CD14-positive monocyte (primary cell): ENCODE data around the gene NTM. TPM values are rescaled to one million over a fixed set of nuclear protein-coding genes. Genes with fewer than 3 reads are reported as not detected.

Experiments
- DNase-seq, 3 donors: peaks; one replicate each; pipeline ENCODE4 v3.0.0-alpha.2; 2011 to 2022
- H2AFZ ChIP-seq: 2 replicates; pipeline ENCODE4 v1.6.0; 2012; ENCODE audit warnings: mild to moderate bottlenecking, low read depth, low read length, inconsistent platforms; ENCODE audit not compliant: insufficient read depth, poor library complexity, severe bottlenecking
- H3K27ac ChIP-seq, 2 donors: 1 replicate in 1 of 2; 2 replicates in 1 of 2; pipeline ENCODE4 v1.5.1; 2012 to 2013; ENCODE audit warnings: low read length in 2 of 2, control low read depth in 1 of 2, inconsistent platforms in 1 of 2, low read depth in 1 of 2, mild to moderate bottlenecking in 1 of 2
- H3K27me3 ChIP-seq, 2 donors: one replicate each; pipeline versions ENCODE4 v1.6.0 to v1.6.1; 2011 to 2013; ENCODE audit warnings: low read length in 2 of 2; ENCODE audit not compliant: control insufficient read depth in 2 of 2, insufficient read depth in 2 of 2
- H3K36me3 ChIP-seq, 2 donors: replicated peaks in 1 of 2; 1 replicate in 1 of 2; 2 replicates in 1 of 2; pipeline versions ENCODE4 v1.5.1 to v1.6.1; 2012 to 2013; ENCODE audit warnings: low read length in 2 of 2, control low read depth in 1 of 2, inconsistent platforms in 1 of 2, mild to moderate bottlenecking in 1 of 2; ENCODE audit not compliant: insufficient read depth in 2 of 2, control insufficient read depth in 1 of 2
- H3K4me1 ChIP-seq, 2 donors: 1 replicate in 1 of 2; 2 replicates in 1 of 2; pipeline versions ENCODE4 v1.5.1 to v1.6.1; 2012 to 2013; ENCODE audit warnings: low read length in 2 of 2, control low read depth in 1 of 2, inconsistent platforms in 1 of 2, mild to moderate bottlenecking in 1 of 2, moderate library complexity in 1 of 2; ENCODE audit not compliant: insufficient read depth in 2 of 2, control insufficient read depth in 1 of 2
- H3K4me2 ChIP-seq: replicated peaks from 2 replicates; pipeline ENCODE3; 2012; ENCODE audit warnings: low read length, moderate library complexity, mild to moderate bottlenecking; ENCODE audit not compliant: poor library complexity, severe bottlenecking; ENCODE audit errors: extremely low read depth
- H3K4me3 ChIP-seq, 3 experiments: fragments of 200-600 bp in 1 of 3; sonication (generic) in 1 of 3; replicated peaks in 1 of 3; 1 replicate in 2 of 3; 2 replicates in 1 of 3; pipeline ENCODE4 v1.5.1; 2011 to 2013; ENCODE audit warnings: low read length in 3 of 3, mild to moderate bottlenecking in 3 of 3, control low read depth in 2 of 3, low read depth in 2 of 3, inconsistent platforms in 1 of 3, moderate library complexity in 1 of 3
- H3K79me2 ChIP-seq: 2 replicates; pipeline ENCODE4 v1.6.0; 2012; ENCODE audit warnings: mild to moderate bottlenecking, control low read depth, inconsistent platforms, low read length, moderate library complexity; ENCODE audit not compliant: insufficient read depth
- H3K9ac ChIP-seq: 2 replicates; pipeline ENCODE4 v1.6.0; 2017; ENCODE audit warnings: low read length, mild to moderate bottlenecking; ENCODE audit not compliant: insufficient read depth, poor library complexity, severe bottlenecking
- H3K9me3 ChIP-seq, 2 donors: replicated peaks in 1 of 2; 1 replicate in 1 of 2; 2 replicates in 1 of 2; pipeline versions ENCODE4 v1.5.1 to v1.6.1; 2012 to 2013; ENCODE audit warnings: low read length in 2 of 2, control low read depth in 1 of 2; ENCODE audit not compliant: control insufficient read depth in 1 of 2, insufficient read depth in 1 of 2
- H4K20me1 ChIP-seq: 2 replicates; pipeline ENCODE4 v1.6.0; 2012; ENCODE audit warnings: mild to moderate bottlenecking, low read length, control low read depth, moderate library complexity; ENCODE audit not compliant: insufficient read depth
- H3K27ac Mint-ChIP-seq, 7 donors: one replicate each; pipeline ENCODE4 v1.8.0; 2020; ENCODE audit warnings: mild to moderate bottlenecking in 7 of 7, mixed read lengths in 7 of 7, moderate library complexity in 6 of 7, inconsistent platforms in 2 of 7
- H3K27me3 Mint-ChIP-seq, 3 donors: one replicate each; pipeline ENCODE4 v1.8.0; 2021 to 2022; ENCODE audit warnings: low read depth in 3 of 3, mild to moderate bottlenecking in 3 of 3, mixed read lengths in 3 of 3, moderate library complexity in 3 of 3, inconsistent platforms in 1 of 3
- H3K36me3 Mint-ChIP-seq, 2 donors: one replicate each; pipeline ENCODE4 v1.8.0; 2020; ENCODE audit warnings: mixed read lengths in 2 of 2, inconsistent platforms in 1 of 2, mild to moderate bottlenecking in 1 of 2
- H3K4me1 Mint-ChIP-seq: one replicate; pipeline ENCODE4 v1.8.0; 2020; ENCODE audit warnings: mild to moderate bottlenecking, mixed read lengths
- H3K4me3 Mint-ChIP-seq, 2 donors: one replicate each; pipeline ENCODE4 v1.8.0; 2020; ENCODE audit warnings: mild to moderate bottlenecking in 2 of 2, mixed read lengths in 2 of 2, moderate library complexity in 1 of 2
- H3K9me3 Mint-ChIP-seq, 7 donors: one replicate each; pipeline ENCODE4 v1.8.0; 2020 to 2022; ENCODE audit warnings: mixed read lengths in 7 of 7, mild to moderate bottlenecking in 6 of 7, moderate library complexity in 6 of 7, inconsistent platforms in 2 of 7
- CTCF ChIP-seq: fragments of 200-600 bp; IDR thresholded peaks from one replicate; pipeline ENCODE4 v1.8.0; 2022; ENCODE audit warnings: antibody characterized with exemption, mild to moderate bottlenecking
- WGBS: methylation state at CpG from one replicate; pipeline ENCODE4 v1.1.5; 2013; ENCODE audit warnings: missing lambda C conversion rate; ENCODE audit not compliant: insufficient coverage; 5-methylcytosine and 5-hydroxymethylcytosine counted together
- intact Hi-C, 2 donors: fragments of 100-400 bp; cut with micrococcal nuclease; formaldehyde crosslinking; loops; one replicate each; pipeline versions ENCODE4 v1.15.0 to v1.15.1; 2023
- polyA plus RNA-seq, 3 donors: library from polyadenylated mRNA; depleted of rRNA in 1 of 3; unstranded in 2 of 3; stranded (reverse) in 1 of 3; fragments of 300-500 nt in 2 of 3; fragments of >200 nt in 1 of 3; fragmentation: Illumina TruSeq in 2 of 3; gene quantifications; 1 replicate in 2 of 3; 2 replicates in 1 of 3; pipeline ENCODE4 v1.2.3, GENCODE V29; 2012 to 2021

The NTM gene
- polyA plus RNA-seq, 3 donors = not detected

- no peak overlapping the region for H2AFZ ChIP-seq
- no peaks in the 10 kb centered on the region for H4K20me1 ChIP-seq
- H3K27me3 Mint-ChIP-seq = peaks cover 0 to 3% (median 0%) of the 10 kb centered on the region in 3 donors
- H3K9me3 ChIP-seq = no peaks in the 10 kb centered on the region
- H3K9ac ChIP-seq = no peak overlapping the region
- no peak for TF ChIP-seq CTCF
- no peak overlapping the region for H3K27ac Mint-ChIP-seq
- no peaks in the 10 kb centered on the region for H3K79me2 ChIP-seq
- peak overlapping the region in 1 of 2 donors; percentile 17 for H3K4me3 Mint-ChIP-seq
- no peak overlapping the region for H3K4me3 ChIP-seq
- H3K4me1 Mint-ChIP-seq = no peaks in the 10 kb centered on the region
- no peak for DNase-seq
- H3K36me3 ChIP-seq = no peaks in the 10 kb centered on the region
- H3K4me1 ChIP-seq = no peaks in the 10 kb centered on the region
- H3K9me3 Mint-ChIP-seq = peaks cover 0 to 6% (median 0%) of the 10 kb centered on the region in 7 donors
- H3K36me3 Mint-ChIP-seq = no peaks in the 10 kb centered on the region
- no peaks in the 10 kb centered on the region for H3K27me3 ChIP-seq
- H3K4me2 ChIP-seq = no peak overlapping the region
- H3K27ac ChIP-seq = no peak overlapping the region
- 79% methylated on average over 2 of the region's 3 CpGs for WGBS
- intact Hi-C loops = no loop called here
Observed at GRCh38 chr11:131328843-131329242, 41.6 kb upstream of the NTM start.

- Mint-ChIP-seq H3K36me3 (no peaks in the 10 kb centered on the region), H3K4me3 (no peak overlapping the region), H3K9me3 (peaks cover 0 to 6% (median 0%) of the 10 kb centered on the region in 7 donors), H3K27me3 (peaks cover 0 to 3% (median 0%) of the 10 kb centered on the region in 3 donors), H3K4me1 (no peaks in the 10 kb centered on the region), H3K27ac (no peak overlapping the region)
- WGBS = 62% methylated on average over 5 of the region's 7 CpGs
- Histone ChIP-seq H3K4me1 (no peaks in the 10 kb centered on the region), H3K79me2 (no peaks in the 10 kb centered on the region), H3K4me2 (no peak overlapping the region), H3K9me3 (no peaks in the 10 kb centered on the region), H3K4me3 (no peak overlapping the region), H3K27me3 (no peaks in the 10 kb centered on the region), H2AFZ (no peak overlapping the region), H3K9ac (no peak overlapping the region), H3K27ac (no peak overlapping the region), H4K20me1 (no peaks in the 10 kb centered on the region), H3K36me3 (no peaks in the 10 kb centered on the region)
- no peak for DNase-seq
- TF ChIP-seq CTCF = no peak
- intact Hi-C loops = no loop called here
Observed at GRCh38 chr11:131331010-131331409, 39.4 kb upstream of the NTM start.
